Kidney (tissue), 14 donors: ENCODE results near the gene HPCA. TPM values are rescaled to one million over a fixed set of nuclear protein-coding genes. Genes with fewer than 3 reads are reported as not detected.

ENCODE experiments used
- DNase-seq, 5 donors: peaks; one replicate each; pipeline ENCODE4 v3.0.0-alpha.2; 2013 to 2020
- FAIRE-seq: peaks from 2 replicates; lab custom pipeline; 2012; peaks lifted over from hg19 to GRCh38; lab: Jason Lieb, UNC
- H3K27ac ChIP-seq, 2 donors: one replicate each; pipeline ENCODE4 v1.7.0; 2013; ENCODE audit warnings: low read depth in 2 of 2, low read length in 2 of 2, inconsistent platforms in 1 of 2
- H3K27me3 ChIP-seq: one replicate; pipeline ENCODE4 v1.7.1; 2013; ENCODE audit warnings: low read length, inconsistent platforms; ENCODE audit not compliant: control insufficient read depth, insufficient read depth
- H3K36me3 ChIP-seq, 3 donors: one replicate each; pipeline versions ENCODE4 v1.7.0 to v1.7.1; 2013; ENCODE audit warnings: low read length in 3 of 3, control low read depth in 1 of 3, inconsistent platforms in 1 of 3; ENCODE audit not compliant: insufficient read depth in 3 of 3, control insufficient read depth in 2 of 3
- H3K4me1 ChIP-seq, 3 donors: one replicate each; pipeline versions ENCODE4 v1.7.0 to v1.7.1; 2013; ENCODE audit warnings: low read length in 3 of 3, inconsistent platforms in 1 of 3, low read depth in 1 of 3; ENCODE audit not compliant: control insufficient read depth in 2 of 3, insufficient read depth in 2 of 3
- H3K4me3 ChIP-seq, 3 donors: one replicate each; pipeline versions ENCODE4 v1.7.0 to v1.8.1; 2013; ENCODE audit warnings: low read length in 3 of 3, control low read depth in 1 of 3, inconsistent platforms in 1 of 3
- H3K9ac ChIP-seq, 3 donors: one replicate each; pipeline versions ENCODE4 v1.7.0 to v1.7.1; 2013; ENCODE audit warnings: low read length in 3 of 3, control low read depth in 1 of 3, inconsistent platforms in 1 of 3
- H3K9me3 ChIP-seq, 3 donors: one replicate each; pipeline versions ENCODE4 v1.7.0 to v1.7.1; 2013; ENCODE audit warnings: low read length in 3 of 3, control low read depth in 1 of 3, inconsistent platforms in 1 of 3; ENCODE audit not compliant: control insufficient read depth in 2 of 3, insufficient read depth in 1 of 3
- intact Hi-C: fragments of 100-400 bp; cut with DNase I; formaldehyde crosslinking; loops from one replicate; pipeline ENCODE4 v1.11.1; 2022
- polyA plus RNA-seq: library from polyadenylated mRNA; stranded (reverse); fragments of 350-450 nt; fragmentation: Illumina TruSeq; extraction: RNeasy Lipid Tissue Mini Kit (QIAGEN cat#74804); gene quantifications from one replicate; pipeline ENCODE4 v1.2.3, GENCODE V29; 2014; ENCODE audit warnings: low read depth, low replicate concordance; ENCODE audit not compliant: insufficient read depth
- total RNA-seq: library from RNA; stranded (reverse); fragmentation: NEBNext Ultra II Directional; extraction: Animal tissue kit (Norgen Biotek cat#: 25700); gene quantifications from one replicate; pipeline ENCODE4 v1.2.1, GENCODE V29; 2021
- TF ChIP-seq, protein P1 (sequence below): IDR thresholded peaks from 3 replicates; pipeline ENCODE4 v1.5.1; 2012; ENCODE audit warnings: mild to moderate bottlenecking, moderate library complexity, borderline replicate concordance; ENCODE audit not compliant: insufficient read depth; ENCODE audit errors: extremely low read depth
- donor health status: control.
- donor health status: control.
- donor health status: control.
- donor health status: control.
- donor health status: control.
- donor health status: DM: yes; HTN: yes; CAD: no.
- donor health status: Normal renal cell carcinoma (clear cell type).

HPCA gene
- total and polyA plus RNA-seq, 2 donors from 2014 or later, result 0.28 to 1.2 TPM

DNA sequence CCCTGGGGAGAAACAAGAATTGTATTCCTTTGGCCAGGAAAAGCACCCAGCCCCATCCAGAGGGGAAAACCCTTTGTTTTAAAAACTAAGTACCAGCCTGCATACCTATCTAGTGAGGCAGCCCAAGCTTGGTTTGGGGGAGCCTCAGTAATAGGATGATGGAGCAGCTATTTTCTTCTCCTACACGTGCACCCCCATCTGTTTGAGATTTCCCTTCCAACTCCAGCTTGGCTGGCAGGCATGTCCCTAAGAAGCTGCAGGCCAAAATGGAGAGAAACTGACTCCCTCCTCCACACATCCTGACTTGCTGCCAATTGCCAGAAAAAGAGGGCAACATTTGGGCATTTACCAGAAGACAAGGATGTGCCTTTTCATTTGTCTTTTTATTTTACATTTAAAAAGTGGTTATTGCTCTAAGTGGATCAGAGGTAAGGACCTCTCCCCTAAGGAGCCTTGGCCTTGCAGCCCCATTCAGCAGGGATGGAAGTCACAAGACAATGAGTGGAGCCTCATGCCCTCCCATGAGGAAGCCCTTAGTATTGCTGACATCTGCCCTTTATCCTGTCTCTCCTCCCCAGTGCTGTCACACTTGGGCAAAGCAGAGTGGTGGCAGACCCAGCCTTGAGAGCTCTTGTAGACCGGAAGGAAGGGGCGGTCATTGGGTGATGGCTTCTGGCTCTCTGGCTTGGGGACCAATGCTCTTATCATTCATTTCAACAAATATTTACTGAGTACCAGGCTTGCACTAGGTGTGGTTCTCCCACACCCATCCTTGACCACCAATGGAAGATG lies 24.2 kb upstream of the HPCA start:
- Histone ChIP-seq H3K9me3 (no peaks in the 10 kb centered on the region), H3K9ac (no peak overlapping the region), H3K27ac (no peak overlapping the region), H3K27me3 (no peaks in the 10 kb centered on the region), H3K4me3 (no peak overlapping the region), H3K36me3 (peaks cover 0 to 5% (median 3%) of the 10 kb centered on the region in 3 donors), H3K4me1 (peaks cover 0 to 6% (median 0%) of the 10 kb centered on the region in 3 donors)
- no peak for DNase-seq
- intact Hi-C loops, result no loop called here
- FAIRE-seq, result no peak
- TF ChIP-seq, protein P1, sequence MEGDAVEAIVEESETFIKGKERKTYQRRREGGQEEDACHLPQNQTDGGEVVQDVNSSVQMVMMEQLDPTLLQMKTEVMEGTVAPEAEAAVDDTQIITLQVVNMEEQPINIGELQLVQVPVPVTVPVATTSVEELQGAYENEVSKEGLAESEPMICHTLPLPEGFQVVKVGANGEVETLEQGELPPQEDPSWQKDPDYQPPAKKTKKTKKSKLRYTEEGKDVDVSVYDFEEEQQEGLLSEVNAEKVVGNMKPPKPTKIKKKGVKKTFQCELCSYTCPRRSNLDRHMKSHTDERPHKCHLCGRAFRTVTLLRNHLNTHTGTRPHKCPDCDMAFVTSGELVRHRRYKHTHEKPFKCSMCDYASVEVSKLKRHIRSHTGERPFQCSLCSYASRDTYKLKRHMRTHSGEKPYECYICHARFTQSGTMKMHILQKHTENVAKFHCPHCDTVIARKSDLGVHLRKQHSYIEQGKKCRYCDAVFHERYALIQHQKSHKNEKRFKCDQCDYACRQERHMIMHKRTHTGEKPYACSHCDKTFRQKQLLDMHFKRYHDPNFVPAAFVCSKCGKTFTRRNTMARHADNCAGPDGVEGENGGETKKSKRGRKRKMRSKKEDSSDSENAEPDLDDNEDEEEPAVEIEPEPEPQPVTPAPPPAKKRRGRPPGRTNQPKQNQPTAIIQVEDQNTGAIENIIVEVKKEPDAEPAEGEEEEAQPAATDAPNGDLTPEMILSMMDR, result no peak

DNA sequence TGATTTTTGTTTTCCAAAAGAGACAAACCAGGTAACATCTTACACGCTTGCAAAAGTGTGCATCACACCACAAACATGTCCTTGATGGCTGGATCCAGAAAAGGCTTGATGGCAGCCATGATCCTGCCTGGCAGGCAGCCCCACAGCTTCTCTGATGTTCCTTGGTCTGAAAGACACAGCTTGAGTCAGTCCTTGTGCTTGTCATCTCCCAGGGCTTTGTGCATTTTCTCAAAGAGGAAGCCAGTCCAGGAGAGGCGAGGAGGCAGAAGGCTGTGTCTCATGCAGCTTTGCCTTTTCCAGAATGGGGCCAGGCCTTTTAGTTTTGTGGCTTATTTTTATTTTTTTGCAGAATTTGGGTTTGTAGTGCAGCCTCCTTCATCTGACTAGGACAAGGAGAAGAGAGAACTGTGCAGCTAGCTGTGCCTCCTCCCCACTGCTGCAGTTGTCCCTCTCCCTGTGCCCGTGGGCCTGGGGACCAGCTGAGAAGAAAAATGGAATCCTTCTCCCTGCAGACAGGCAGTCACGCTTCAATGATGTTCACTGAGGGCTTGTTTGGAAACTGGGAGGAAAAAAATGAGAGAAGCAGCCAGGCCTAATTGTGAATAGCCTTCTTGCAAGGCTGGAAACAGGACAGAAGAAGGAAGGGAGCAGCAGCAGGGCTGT lies 22.9 kb upstream of the HPCA start:
- intact Hi-C loops, result no loop called here
- H3K9ac ChIP-seq, result no peak overlapping the region
- FAIRE-seq (no peak), DNase-seq (no peak)
- TF ChIP-seq, protein P1, result no peak
- H3K36me3 ChIP-seq, result peaks cover 0 to 3% (median 2%) of the 10 kb centered on the region in 3 donors
- no peaks in the 10 kb centered on the region for H3K9me3 ChIP-seq
- no peak overlapping the region for H3K4me3 ChIP-seq
- no peaks in the 10 kb centered on the region for H3K27me3 ChIP-seq
- H3K27ac ChIP-seq, result no peak overlapping the region
- peaks cover 0 to 6% (median 0%) of the 10 kb centered on the region in 3 donors for H3K4me1 ChIP-seq

DNA sequence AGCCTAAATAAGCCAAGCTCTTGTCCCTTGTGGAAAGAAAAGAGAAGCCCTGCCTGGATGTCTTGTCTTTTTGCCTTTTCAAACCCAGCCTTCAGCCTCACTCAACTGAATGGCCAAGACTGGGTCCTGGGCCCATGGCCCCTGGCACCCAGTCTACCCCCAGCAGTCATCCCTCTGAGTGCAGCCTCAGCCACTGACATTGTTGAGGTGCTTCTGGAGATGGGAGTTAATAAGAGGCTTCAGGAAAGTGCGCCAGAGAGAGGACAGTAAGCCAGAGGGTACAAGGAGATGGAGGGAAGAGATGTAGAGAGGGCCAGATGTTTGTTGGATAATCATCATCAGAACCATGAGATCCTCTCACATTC lies 22.4 kb upstream of the HPCA start:
- H3K9ac ChIP-seq, result no peak overlapping the region

More for the DNA sequence above, 22.4 kb upstream of the HPCA start:
- H3K27me3 ChIP-seq, result no peaks in the 10 kb centered on the region
- no peak overlapping the region for H3K27ac ChIP-seq
- intact Hi-C loops, result no loop called here
- no peak overlapping the region for H3K4me3 ChIP-seq
- TF ChIP-seq, protein P1, result no peak
- H3K9me3 ChIP-seq, result no peaks in the 10 kb centered on the region
- FAIRE-seq (no peak), DNase-seq (no peak)
- H3K4me1 ChIP-seq, result peaks cover 0 to 6% (median 0%) of the 10 kb centered on the region in 3 donors
- H3K36me3 ChIP-seq, result peaks cover 0 to 3% (median 2%) of the 10 kb centered on the region in 3 donors
